ENCODE data around the gene PACRG. TPM values are rescaled to one million over a fixed set of nuclear protein-coding genes. Genes with fewer than 3 reads are reported as not detected.

Gene PACRG
- total RNA-seq, 4 donors from 2014 or later = 1.7 to 7.7 (median 3.7) TPM

- no peak for DNase-seq
- H3K4me1 ChIP-seq = no peaks in the 10 kb centered on the region
- no peak overlapping the region for H3K27ac ChIP-seq
- H3K4me3 ChIP-seq (replicated peaks in 1 of 3) = no peak overlapping the region
- intact Hi-C loops (cut with DNase I) = no loop called here
- H3K36me3 ChIP-seq = no peaks in the 10 kb centered on the region
- no peak for TF ChIP-seq POLR2A (IDR thresholded peaks at IDR 0.05)
- no peak for TF ChIP-seq CTCF (IDR thresholded peaks at IDR 0.05)
- H3K9me3 ChIP-seq = no peaks in the 10 kb centered on the region
- WGBS, 2 donors = 87 to 89% methylated on average over 2 of the region's 2 CpGs
- no peaks in the 10 kb centered on the region for H3K27me3 ChIP-seq
These were observed 385.7 kb downstream of the PACRG start for GRCh38 chr6:163113358-163113962.

GRCh38 chr6:163118941-163119340 is 391.2 kb downstream of the PACRG start:
- Histone ChIP-seq H3K9me3 (no peaks in the 10 kb centered on the region), H3K36me3 (no peaks in the 10 kb centered on the region), H3K4me1 (no peaks in the 10 kb centered on the region), H3K27ac (no peak overlapping the region), H3K27me3 (no peaks in the 10 kb centered on the region), H3K4me3 (replicated peaks in 1 of 3) (no peak overlapping the region)
- TF ChIP-seq CTCF (IDR thresholded peaks at IDR 0.05) (no peak), POLR2A (IDR thresholded peaks at IDR 0.05) (no peak)
- DNase-seq = no peak
- WGBS, 2 donors = 85 to 95% methylated on average over 5 to 6 of the region's 6 CpGs
- intact Hi-C loops (cut with DNase I) = no loop called here

- Histone ChIP-seq H3K27ac (no peak overlapping the region), H3K4me3 (replicated peaks in 1 of 3) (no peak overlapping the region), H3K36me3 (no peaks in the 10 kb centered on the region), H3K4me1 (no peaks in the 10 kb centered on the region), H3K27me3 (no peaks in the 10 kb centered on the region), H3K9me3 (no peaks in the 10 kb centered on the region)
- TF ChIP-seq POLR2A (IDR thresholded peaks at IDR 0.05) (no peak), CTCF (IDR thresholded peaks at IDR 0.05) (no peak)
- DNase-seq = no peak
- intact Hi-C loops (cut with DNase I) = no loop called here
- 80 to 89% methylated on average over 3 of the region's 3 CpGs for WGBS, 2 donors
These were observed 392.4 kb downstream of the PACRG start for GRCh38 chr6:163120223-163120622.

- no peak for TF ChIP-seq CTCF (IDR thresholded peaks at IDR 0.05)
- TF ChIP-seq POLR2A (IDR thresholded peaks at IDR 0.05) = no peak
- intact Hi-C loops (cut with DNase I) = no loop called here
- Histone ChIP-seq H3K27me3 (no peaks in the 10 kb centered on the region), H3K27ac (no peak overlapping the region), H3K36me3 (no peaks in the 10 kb centered on the region), H3K4me3 (replicated peaks in 1 of 3) (no peak overlapping the region), H3K9me3 (no peaks in the 10 kb centered on the region), H3K4me1 (no peaks in the 10 kb centered on the region)
- DNase-seq = no peak
- WGBS, 2 donors = 90 to 95% methylated on average over 5 of the region's 5 CpGs
These were observed 393.5 kb downstream of the PACRG start for GRCh38 chr6:163121270-163121669.

GRCh38 chr6:163122365-163122764 is 394.6 kb downstream of the PACRG start:
- Histone ChIP-seq H3K9me3 (no peaks in the 10 kb centered on the region), H3K27ac (no peak overlapping the region), H3K27me3 (no peaks in the 10 kb centered on the region), H3K36me3 (no peaks in the 10 kb centered on the region), H3K4me3 (replicated peaks in 1 of 3) (no peak overlapping the region), H3K4me1 (no peaks in the 10 kb centered on the region)
- DNase-seq = no peak
- WGBS, 2 donors = 88 to 95% methylated on average over 12 of the region's 12 CpGs
- no peak for TF ChIP-seq POLR2A (IDR thresholded peaks at IDR 0.05)
- intact Hi-C loops (cut with DNase I) = no loop called here
